ENCODE data around the gene UBQLNL. TPM values are rescaled to one million over a fixed set of nuclear protein-coding genes. Genes with fewer than 3 reads are reported as not detected.

UBQLNL gene
- total RNA-seq, 1 experiment from 2014 or later: not detected

- TF ChIP-seq CTCF (conservative IDR thresholded peaks at IDR 0.05; ENCODE audit: low read depth, low read length) (no peak), EZH2 (IDR thresholded peaks at IDR 0.05; ENCODE audit: borderline replicate concordance, low read depth, low read length, poor library complexity, severe bottlenecking) (no peak)
- intact Hi-C loops (cut with micrococcal nuclease; ENCODE audit: unreplicated experiment): no loop called here
- Histone ChIP-seq H3K36me3 (ENCODE audit: insufficient read depth, low read length, poor library complexity, severe bottlenecking) (no peaks in the 10 kb centered on the region), H3K4me1 (ENCODE audit: insufficient read depth, low read length, poor library complexity, severe bottlenecking) (no peaks in the 10 kb centered on the region), H3K4me3 (ENCODE audit: low read depth, low read length, poor library complexity, severe bottlenecking) (no peak overlapping the region), H3K9me3 (ENCODE audit: low read depth, low read length, poor library complexity, severe bottlenecking) (no peaks in the 10 kb centered on the region), H3K27ac (ENCODE audit: low read depth, low read length, poor library complexity, severe bottlenecking) (no peak overlapping the region), H3K27me3 (replicated peaks; ENCODE audit: insufficient read depth, low read depth, low read length, poor library complexity) (no peaks in the 10 kb centered on the region)
- BruUV-seq (replicated peaks): no TSS peak
- CTCF ChIA-PET: no interaction called here
- DNase-seq (ENCODE audit: low spot score): no peak
- POLR2A ChIA-PET (ENCODE audit: low non-redundant PET): no interaction called here
Measured at GRCh38 chr11:5514841-5515240, 1.7 kb downstream of the UBQLNL start.

- H3K27ac ChIP-seq (ENCODE audit: low read depth, low read length, poor library complexity, severe bottlenecking): no peak within 1 kb of the TSS
- no TSS peak for BruUV-seq (replicated peaks)
- H3K27me3 ChIP-seq (replicated peaks; ENCODE audit: insufficient read depth, low read depth, low read length, poor library complexity): no peaks in the 10 kb centered on the region
- no peaks in the 10 kb centered on the region for H3K4me1 ChIP-seq (ENCODE audit: insufficient read depth, low read length, poor library complexity, severe bottlenecking)
- no peaks in the 10 kb centered on the region for H3K9me3 ChIP-seq (ENCODE audit: low read depth, low read length, poor library complexity, severe bottlenecking)
- CTCF ChIA-PET: interaction anchor here (0.6 kb wide), 1 partner anchor 26 kb away, joined by 3 read pairs; no protein-coding TSS in a partner anchor
- no peak within 1 kb of the TSS for H3K4me3 ChIP-seq (ENCODE audit: low read depth, low read length, poor library complexity, severe bottlenecking)
- TF ChIP-seq EZH2 (IDR thresholded peaks at IDR 0.05; ENCODE audit: borderline replicate concordance, low read depth, low read length, poor library complexity, severe bottlenecking) (no peak), CTCF (conservative IDR thresholded peaks at IDR 0.05; ENCODE audit: low read depth, low read length) (no peak)
- POLR2A ChIA-PET (ENCODE audit: low non-redundant PET): no interaction called here
- DNase-seq (ENCODE audit: low spot score): no peak
- intact Hi-C loops (cut with micrococcal nuclease; ENCODE audit: unreplicated experiment): no loop called here
- H3K36me3 ChIP-seq (ENCODE audit: insufficient read depth, low read length, poor library complexity, severe bottlenecking): no peaks in the 10 kb centered on the region
Measured at GRCh38 chr11:5509803-5510202, 6.7 kb downstream of the UBQLNL start, which contains the start of gene UBQLN3. TSS of gene UBQLN3 (minus strand) at chr11:5509957. CDS start at chr11:5509558, 399 bp downstream.

- H3K4me3 ChIP-seq (ENCODE audit: low read depth, low read length, poor library complexity, severe bottlenecking): no peak overlapping the region
- BruUV-seq (replicated peaks): no TSS peak
- POLR2A ChIA-PET (ENCODE audit: low non-redundant PET): no interaction called here
- no peaks in the 10 kb centered on the region for H3K4me1 ChIP-seq (ENCODE audit: insufficient read depth, low read length, poor library complexity, severe bottlenecking)
- H3K27me3 ChIP-seq (replicated peaks; ENCODE audit: insufficient read depth, low read depth, low read length, poor library complexity): no peaks in the 10 kb centered on the region
- CTCF ChIA-PET: no interaction called here
- TF ChIP-seq CTCF (conservative IDR thresholded peaks at IDR 0.05; ENCODE audit: low read depth, low read length) (no peak), EZH2 (IDR thresholded peaks at IDR 0.05; ENCODE audit: borderline replicate concordance, low read depth, low read length, poor library complexity, severe bottlenecking) (no peak)
- no peak overlapping the region for H3K27ac ChIP-seq (ENCODE audit: low read depth, low read length, poor library complexity, severe bottlenecking)
- intact Hi-C loops (cut with micrococcal nuclease; ENCODE audit: unreplicated experiment): no loop called here
- DNase-seq (ENCODE audit: low spot score): no peak
- H3K36me3 ChIP-seq (ENCODE audit: insufficient read depth, low read length, poor library complexity, severe bottlenecking): no peaks in the 10 kb centered on the region
- H3K9me3 ChIP-seq (ENCODE audit: low read depth, low read length, poor library complexity, severe bottlenecking): no peaks in the 10 kb centered on the region
Measured at GRCh38 chr11:5508605-5509004, 7.9 kb downstream of the UBQLNL start.

Measured in A673 (cell line).